22Rv1 (cell line): Measurements from ENCODE around the gene ACAP3.

ENCODE experiments used
- H3K27ac ChIP-seq: fragments of 450-650 bp; 2 replicates; pipeline ENCODE4 v1.5.1; 2017
- CTCF ChIP-seq: fragments of 450-650 bp; IDR thresholded peaks from 2 replicates; pipeline ENCODE4 v1.5.1; 2017; ENCODE audit warnings: mild to moderate bottlenecking
- ZFX ChIP-seq: fragments of 450-650 bp; IDR thresholded peaks from 2 replicates; pipeline ENCODE4 v1.6.1; 2017; ENCODE audit warnings: antibody characterized with exemption, borderline replicate concordance

ACAP3 gene

GRCh38 chr1:1306070-1306660 lies 1.6 kb downstream of the ACAP3 start:
- H3K27ac ChIP-seq, result peak overlapping the region; percentile 96
- TF ChIP-seq CTCF, result no peak
- no peak for TF ChIP-seq ZFX

GRCh38 chr1:1305300-1306069 lies 2.2 kb downstream of the ACAP3 start:
- TF ChIP-seq ZFX (no peak), CTCF (no peak)
- peak overlapping the region; percentile 96 for H3K27ac ChIP-seq

- TF ChIP-seq CTCF (no peak), ZFX (no peak)
- peak overlapping the region; percentile 96; the same call in 1 of the 2 replicates for H3K27ac ChIP-seq
Observed at GRCh38 chr1:1304331-1305299, 3.1 kb downstream of the ACAP3 start.

GRCh38 chr1:1303736-1304135 lies 4.0 kb downstream of the ACAP3 start:
- TF ChIP-seq CTCF, result no peak
- TF ChIP-seq ZFX, result no peak
- H3K27ac ChIP-seq, result no peak overlapping the region

GRCh38 chr1:1302951-1303509 lies 4.7 kb downstream of the ACAP3 start:
- H3K27ac ChIP-seq, result no peak overlapping the region
- TF ChIP-seq CTCF, result no peak
- TF ChIP-seq ZFX, result no peak

GRCh38 chr1:1302006-1302430 lies 5.7 kb downstream of the ACAP3 start:
- H3K27ac ChIP-seq, result no peak overlapping the region
- TF ChIP-seq ZFX (no peak), CTCF (peak; percentile 75)
